ENCODE results near the gene DOK7.

DNA sequence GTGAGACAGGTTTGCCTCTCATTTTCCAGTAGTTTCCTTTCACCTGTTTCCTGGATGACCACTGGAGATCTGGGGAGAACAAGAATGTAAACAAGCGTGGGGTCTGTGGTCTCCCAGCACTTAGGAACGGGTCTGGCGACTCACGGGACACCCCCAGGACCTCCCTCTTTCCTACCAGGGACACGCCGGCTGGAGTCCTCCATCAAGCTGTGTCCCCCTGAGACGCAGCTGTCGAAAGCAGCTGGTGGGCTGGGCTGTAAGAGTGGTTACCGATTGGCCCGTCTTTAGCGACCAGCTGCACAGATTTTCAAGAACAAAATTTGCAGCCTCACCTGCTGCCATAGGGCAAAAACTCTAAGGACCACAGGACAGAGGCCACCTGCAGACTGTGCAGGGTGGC, 57.2 kb downstream of the DOK7 start:
- TF ChIP-seq, protein P1, sequence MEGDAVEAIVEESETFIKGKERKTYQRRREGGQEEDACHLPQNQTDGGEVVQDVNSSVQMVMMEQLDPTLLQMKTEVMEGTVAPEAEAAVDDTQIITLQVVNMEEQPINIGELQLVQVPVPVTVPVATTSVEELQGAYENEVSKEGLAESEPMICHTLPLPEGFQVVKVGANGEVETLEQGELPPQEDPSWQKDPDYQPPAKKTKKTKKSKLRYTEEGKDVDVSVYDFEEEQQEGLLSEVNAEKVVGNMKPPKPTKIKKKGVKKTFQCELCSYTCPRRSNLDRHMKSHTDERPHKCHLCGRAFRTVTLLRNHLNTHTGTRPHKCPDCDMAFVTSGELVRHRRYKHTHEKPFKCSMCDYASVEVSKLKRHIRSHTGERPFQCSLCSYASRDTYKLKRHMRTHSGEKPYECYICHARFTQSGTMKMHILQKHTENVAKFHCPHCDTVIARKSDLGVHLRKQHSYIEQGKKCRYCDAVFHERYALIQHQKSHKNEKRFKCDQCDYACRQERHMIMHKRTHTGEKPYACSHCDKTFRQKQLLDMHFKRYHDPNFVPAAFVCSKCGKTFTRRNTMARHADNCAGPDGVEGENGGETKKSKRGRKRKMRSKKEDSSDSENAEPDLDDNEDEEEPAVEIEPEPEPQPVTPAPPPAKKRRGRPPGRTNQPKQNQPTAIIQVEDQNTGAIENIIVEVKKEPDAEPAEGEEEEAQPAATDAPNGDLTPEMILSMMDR (IDR thresholded peaks at IDR 0.05): no peak
- no peak for TF ChIP-seq POLR2A (IDR thresholded peaks at IDR 0.05)

Measured in testis (tissue), 2 donors.